SK-N-SH (cell line): ENCODE results near the gene ACTL10.

ENCODE experiments used
- SMC3 ChIP-seq: IDR thresholded peaks from 2 replicates; pipeline ENCODE4 v1.6.1; 2012; ENCODE audit warnings: low read depth, low read length, improper control_type of control experiment
- TEAD4 ChIP-seq: IDR thresholded peaks from 2 replicates; pipeline ENCODE4 v1.4.0; 2012; ENCODE audit warnings: mild to moderate bottlenecking, borderline replicate concordance; ENCODE audit not compliant: insufficient read depth
- TF ChIP-seq, protein P1 (sequence below): fragments of 200-600 bp; sonication (generic); IDR thresholded peaks from 2 replicates; pipeline ENCODE4 v1.6.1; 2017; ENCODE audit warnings: antibody characterized with exemption, mild to moderate bottlenecking, moderate library complexity
- TF ChIP-seq, protein P2 (sequence below): IDR thresholded peaks from 2 replicates; pipeline ENCODE4 v1.4.0; 2012; ENCODE audit warnings: low read depth

DNA sequence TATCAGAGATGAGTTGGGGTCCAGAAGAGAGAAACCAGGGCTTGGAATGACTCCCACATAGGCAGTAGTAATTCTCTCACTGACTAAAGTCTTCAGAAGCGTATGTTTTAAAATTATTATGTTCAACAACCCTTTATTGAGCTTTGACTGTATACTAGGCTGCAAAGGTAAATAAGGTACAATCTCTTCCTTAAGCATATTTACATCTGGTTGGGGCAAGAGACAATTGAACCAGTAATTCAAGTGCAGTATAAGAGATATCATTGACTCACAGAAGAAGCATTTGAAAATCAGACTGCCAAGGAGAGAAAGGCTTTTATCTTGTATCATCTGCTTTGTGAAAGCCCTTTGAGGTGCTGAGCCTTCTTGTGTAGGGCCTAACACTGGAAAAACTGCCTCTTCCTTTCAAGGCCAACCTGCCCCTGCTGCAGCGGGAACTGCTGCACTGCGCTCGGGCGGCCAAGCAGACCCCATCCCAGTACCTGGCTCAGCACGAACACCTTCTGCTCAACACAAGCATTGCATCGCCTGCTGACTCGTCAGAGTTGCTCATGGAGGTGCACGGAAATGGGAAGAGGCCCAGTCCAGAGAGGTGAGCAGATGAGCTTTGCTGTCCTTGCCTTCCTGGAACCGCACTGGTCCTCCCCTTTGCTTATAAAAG is 43.9 kb upstream of the ACTL10 start:
- TF ChIP-seq SMC3: no peak
- TF ChIP-seq, protein P1, sequence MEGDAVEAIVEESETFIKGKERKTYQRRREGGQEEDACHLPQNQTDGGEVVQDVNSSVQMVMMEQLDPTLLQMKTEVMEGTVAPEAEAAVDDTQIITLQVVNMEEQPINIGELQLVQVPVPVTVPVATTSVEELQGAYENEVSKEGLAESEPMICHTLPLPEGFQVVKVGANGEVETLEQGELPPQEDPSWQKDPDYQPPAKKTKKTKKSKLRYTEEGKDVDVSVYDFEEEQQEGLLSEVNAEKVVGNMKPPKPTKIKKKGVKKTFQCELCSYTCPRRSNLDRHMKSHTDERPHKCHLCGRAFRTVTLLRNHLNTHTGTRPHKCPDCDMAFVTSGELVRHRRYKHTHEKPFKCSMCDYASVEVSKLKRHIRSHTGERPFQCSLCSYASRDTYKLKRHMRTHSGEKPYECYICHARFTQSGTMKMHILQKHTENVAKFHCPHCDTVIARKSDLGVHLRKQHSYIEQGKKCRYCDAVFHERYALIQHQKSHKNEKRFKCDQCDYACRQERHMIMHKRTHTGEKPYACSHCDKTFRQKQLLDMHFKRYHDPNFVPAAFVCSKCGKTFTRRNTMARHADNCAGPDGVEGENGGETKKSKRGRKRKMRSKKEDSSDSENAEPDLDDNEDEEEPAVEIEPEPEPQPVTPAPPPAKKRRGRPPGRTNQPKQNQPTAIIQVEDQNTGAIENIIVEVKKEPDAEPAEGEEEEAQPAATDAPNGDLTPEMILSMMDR: no peak
- TF ChIP-seq, protein P2, sequence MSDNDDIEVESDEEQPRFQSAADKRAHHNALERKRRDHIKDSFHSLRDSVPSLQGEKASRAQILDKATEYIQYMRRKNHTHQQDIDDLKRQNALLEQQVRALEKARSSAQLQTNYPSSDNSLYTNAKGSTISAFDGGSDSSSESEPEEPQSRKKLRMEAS: no peak
- no peak for TF ChIP-seq TEAD4
